ENCODE measurements around the gene HDAC7. TPM values are rescaled to one million over a fixed set of nuclear protein-coding genes. Genes with fewer than 3 reads are reported as not detected.

The HDAC7 gene
- total and polyA plus RNA-seq, 2 experiments from 2014 or later: 19.0 to 41.2 TPM

- Histone ChIP-seq H4K20me1 (ENCODE audit: insufficient read depth, poor library complexity, severe bottlenecking) (no peaks in the 10 kb centered on the region), H3K9me3 (ENCODE audit: low read depth) (no peaks in the 10 kb centered on the region), H3K27ac (no peak overlapping the region), H3K4me1 (ENCODE audit: insufficient read depth) (no peaks in the 10 kb centered on the region), H2AFZ (no peak overlapping the region), H3K36me3 (replicated peaks; ENCODE audit: insufficient read depth, low read depth) (no peaks in the 10 kb centered on the region), H3K4me3 (no peak overlapping the region), H3K27me3 (no peaks in the 10 kb centered on the region), H3K79me2 (peaks cover 3% of the 10 kb centered on the region), H3K9me2 (replicated peaks; ENCODE audit: insufficient read depth) (no peaks in the 10 kb centered on the region), H3K4me2 (no peak overlapping the region)
- WGBS (ENCODE audit: low lambda C conversion rate, missing lambda C conversion rate): 46% methylated on average over 14 of the region's 14 CpGs
- no peak for TF ChIP-seq EZH2 (IDR thresholded peaks at IDR 0.05; ENCODE audit: borderline replicate concordance)
- no peak for TF ChIP-seq EZH2phosphoT487 (IDR thresholded peaks at IDR 0.05; ENCODE audit: low read depth, severe bottlenecking, unreplicated experiment)
- TF ChIP-seq, protein P1, sequence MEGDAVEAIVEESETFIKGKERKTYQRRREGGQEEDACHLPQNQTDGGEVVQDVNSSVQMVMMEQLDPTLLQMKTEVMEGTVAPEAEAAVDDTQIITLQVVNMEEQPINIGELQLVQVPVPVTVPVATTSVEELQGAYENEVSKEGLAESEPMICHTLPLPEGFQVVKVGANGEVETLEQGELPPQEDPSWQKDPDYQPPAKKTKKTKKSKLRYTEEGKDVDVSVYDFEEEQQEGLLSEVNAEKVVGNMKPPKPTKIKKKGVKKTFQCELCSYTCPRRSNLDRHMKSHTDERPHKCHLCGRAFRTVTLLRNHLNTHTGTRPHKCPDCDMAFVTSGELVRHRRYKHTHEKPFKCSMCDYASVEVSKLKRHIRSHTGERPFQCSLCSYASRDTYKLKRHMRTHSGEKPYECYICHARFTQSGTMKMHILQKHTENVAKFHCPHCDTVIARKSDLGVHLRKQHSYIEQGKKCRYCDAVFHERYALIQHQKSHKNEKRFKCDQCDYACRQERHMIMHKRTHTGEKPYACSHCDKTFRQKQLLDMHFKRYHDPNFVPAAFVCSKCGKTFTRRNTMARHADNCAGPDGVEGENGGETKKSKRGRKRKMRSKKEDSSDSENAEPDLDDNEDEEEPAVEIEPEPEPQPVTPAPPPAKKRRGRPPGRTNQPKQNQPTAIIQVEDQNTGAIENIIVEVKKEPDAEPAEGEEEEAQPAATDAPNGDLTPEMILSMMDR (IDR thresholded peaks at IDR 0.05; ENCODE audit: poor library complexity): no peak
- no peak for DNase-seq (ENCODE audit: low spot score)
Measured at GRCh38 chr12:47778881-47779280, 40.8 kb downstream of the HDAC7 start.

- Histone ChIP-seq H3K9me2 (replicated peaks; ENCODE audit: insufficient read depth) (no peaks in the 10 kb centered on the region), H3K9me3 (ENCODE audit: low read depth) (no peaks in the 10 kb centered on the region), H3K79me2 (peaks cover 3% of the 10 kb centered on the region), H3K4me3 (no peak overlapping the region), H2AFZ (no peak overlapping the region), H3K27ac (no peak overlapping the region), H3K4me2 (no peak overlapping the region), H3K27me3 (no peaks in the 10 kb centered on the region), H3K36me3 (replicated peaks; ENCODE audit: insufficient read depth, low read depth) (no peaks in the 10 kb centered on the region), H3K4me1 (ENCODE audit: insufficient read depth) (no peaks in the 10 kb centered on the region), H4K20me1 (ENCODE audit: insufficient read depth, poor library complexity, severe bottlenecking) (no peaks in the 10 kb centered on the region)
- no peak for TF ChIP-seq EZH2phosphoT487 (IDR thresholded peaks at IDR 0.05; ENCODE audit: low read depth, severe bottlenecking, unreplicated experiment)
- TF ChIP-seq EZH2 (IDR thresholded peaks at IDR 0.05; ENCODE audit: borderline replicate concordance): no peak
- TF ChIP-seq, protein P1 (IDR thresholded peaks at IDR 0.05; ENCODE audit: poor library complexity): no peak
- WGBS (ENCODE audit: low lambda C conversion rate, missing lambda C conversion rate): 91% methylated on average over 9 of the region's 9 CpGs
- no peak for DNase-seq (ENCODE audit: low spot score)
Measured at GRCh38 chr12:47777741-47778558, 41.8 kb downstream of the HDAC7 start.

DNA sequence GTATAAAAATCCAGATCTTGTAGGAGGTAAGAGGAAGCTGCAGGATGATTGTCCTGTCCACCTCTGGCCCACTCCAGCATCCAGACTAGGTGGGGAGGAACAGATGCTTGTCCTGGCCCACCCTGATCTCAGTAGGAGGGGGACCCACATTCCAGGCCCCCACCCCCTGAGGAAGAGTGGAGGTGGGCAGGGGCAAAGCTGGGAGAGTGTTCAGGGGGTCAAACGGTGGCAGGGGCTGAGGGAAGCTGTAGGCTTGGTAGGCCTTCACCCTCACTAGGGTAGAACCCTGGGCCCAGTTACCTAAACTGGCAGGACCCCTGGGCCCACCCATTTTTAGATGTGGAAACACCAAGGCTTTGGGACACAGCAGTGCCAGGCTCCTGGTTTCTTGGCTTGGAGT, 42.6 kb downstream of the HDAC7 start:
- Histone ChIP-seq H3K79me2 (peaks cover 3% of the 10 kb centered on the region), H3K9me3 (ENCODE audit: low read depth) (no peaks in the 10 kb centered on the region), H3K27me3 (no peaks in the 10 kb centered on the region), H3K4me2 (no peak overlapping the region), H2AFZ (no peak overlapping the region), H4K20me1 (ENCODE audit: insufficient read depth, poor library complexity, severe bottlenecking) (no peaks in the 10 kb centered on the region), H3K27ac (no peak overlapping the region), H3K9me2 (replicated peaks; ENCODE audit: insufficient read depth) (no peaks in the 10 kb centered on the region), H3K4me3 (no peak overlapping the region), H3K4me1 (ENCODE audit: insufficient read depth) (no peaks in the 10 kb centered on the region), H3K36me3 (replicated peaks; ENCODE audit: insufficient read depth, low read depth) (no peaks in the 10 kb centered on the region)
- DNase-seq (ENCODE audit: low spot score): no peak
- 100% methylated on average over 1 of the region's 1 CpG for WGBS (ENCODE audit: low lambda C conversion rate, missing lambda C conversion rate)
- TF ChIP-seq EZH2phosphoT487 (IDR thresholded peaks at IDR 0.05; ENCODE audit: low read depth, severe bottlenecking, unreplicated experiment) (no peak), EZH2 (IDR thresholded peaks at IDR 0.05; ENCODE audit: borderline replicate concordance) (no peak)
- TF ChIP-seq, protein P1 (IDR thresholded peaks at IDR 0.05; ENCODE audit: poor library complexity): no peak

Data from hepatocyte (in vitro differentiated cells).